Measurements from ENCODE around the gene THAP2.
"Not testable (repeated sequence)": the region's sequence is repeated elsewhere in the genome, so short reads cannot be mapped to it uniquely, and the experiment has no call there.

The THAP2 gene

GRCh38 chr12:71702181-71702580 lies 38.1 kb downstream of the THAP2 start:
- DNase-seq (ENCODE audit: low read depth in 2 of 3, low spot score in 1 of 3) = not testable (repeated sequence)

GRCh38 chr12:71702590-71702989 lies 38.5 kb downstream of the THAP2 start:
- no peak for DNase-seq (ENCODE audit: low read depth in 2 of 3, low spot score in 1 of 3)

GRCh38 chr12:71703206-71703605 lies 39.1 kb downstream of the THAP2 start:
- DNase-seq (ENCODE audit: low read depth in 2 of 3, low spot score in 1 of 3) = no peak

GRCh38 chr12:71704920-71705319 lies 40.8 kb downstream of the THAP2 start:
- DNase-seq (ENCODE audit: low read depth in 2 of 3, low spot score in 1 of 3) = no peak

GRCh38 chr12:71708658-71709057 lies 44.6 kb downstream of the THAP2 start:
- no peak for DNase-seq (ENCODE audit: low read depth in 2 of 3, low spot score in 1 of 3)

- no peak for DNase-seq (ENCODE audit: low read depth in 2 of 3, low spot score in 1 of 3)
These were observed 46.4 kb downstream of the THAP2 start for GRCh38 chr12:71710276-71711125.

- DNase-seq (ENCODE audit: low read depth in 2 of 3, low spot score in 1 of 3) = no peak
These were observed 54.5 kb downstream of the THAP2 start for GRCh38 chr12:71718611-71719010.

- no peak for DNase-seq (ENCODE audit: low read depth in 2 of 3, low spot score in 1 of 3)
These were observed 55.7 kb downstream of the THAP2 start for GRCh38 chr12:71719647-71720370.

- DNase-seq (ENCODE audit: low read depth in 2 of 3, low spot score in 1 of 3) = no peak
These were observed 57.8 kb downstream of the THAP2 start for GRCh38 chr12:71721783-71722505.

GRCh38 chr12:71725011-71725410 lies 60.9 kb downstream of the THAP2 start:
- no peak for DNase-seq (ENCODE audit: low read depth in 2 of 3, low spot score in 1 of 3)

- DNase-seq (ENCODE audit: low read depth in 2 of 3, low spot score in 1 of 3) = no peak
These were observed 62.4 kb downstream of the THAP2 start for GRCh38 chr12:71726548-71726947.

GRCh38 chr12:71727958-71728357 lies 63.9 kb downstream of the THAP2 start:
- DNase-seq (ENCODE audit: low read depth in 2 of 3, low spot score in 1 of 3) = no peak
